GM18507 (cell line): Measurements from ENCODE around the gene MINDY1.

Experiments used
- DNase-seq: peaks from one replicate; pipeline ENCODE4 v3.0.0; 2011; ENCODE audit warnings: low read depth; ENCODE audit not compliant: insufficient read length; ENCODE audit errors: extremely low spot score
- FAIRE-seq: peaks from 2 replicates; lab custom pipeline; 2011; peaks lifted over from hg19 to GRCh38; lab: Jason Lieb, UNC

Gene MINDY1

DNA sequence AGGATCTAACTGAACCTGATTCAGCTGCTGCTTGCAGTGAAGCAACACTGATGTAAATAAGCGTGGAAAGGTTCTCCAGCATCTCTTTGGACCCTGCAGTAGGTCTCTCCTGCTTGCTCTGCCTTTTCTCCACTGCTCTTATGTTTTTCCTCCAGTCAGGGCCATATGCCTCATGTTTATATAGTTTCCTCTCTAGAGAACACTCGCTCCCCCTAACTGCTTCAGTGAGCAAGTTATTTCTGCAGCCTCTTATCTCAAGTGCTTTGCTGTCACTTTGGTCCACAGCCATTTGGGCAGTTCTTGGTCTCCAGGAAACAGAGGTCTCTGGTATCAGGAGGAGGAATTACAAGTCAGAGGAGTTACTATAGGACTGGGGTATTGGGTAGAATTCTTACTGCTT lies 6.8 kb upstream of the MINDY1 start:
- DNase-seq, result no peak
- no peak for FAIRE-seq

DNA sequence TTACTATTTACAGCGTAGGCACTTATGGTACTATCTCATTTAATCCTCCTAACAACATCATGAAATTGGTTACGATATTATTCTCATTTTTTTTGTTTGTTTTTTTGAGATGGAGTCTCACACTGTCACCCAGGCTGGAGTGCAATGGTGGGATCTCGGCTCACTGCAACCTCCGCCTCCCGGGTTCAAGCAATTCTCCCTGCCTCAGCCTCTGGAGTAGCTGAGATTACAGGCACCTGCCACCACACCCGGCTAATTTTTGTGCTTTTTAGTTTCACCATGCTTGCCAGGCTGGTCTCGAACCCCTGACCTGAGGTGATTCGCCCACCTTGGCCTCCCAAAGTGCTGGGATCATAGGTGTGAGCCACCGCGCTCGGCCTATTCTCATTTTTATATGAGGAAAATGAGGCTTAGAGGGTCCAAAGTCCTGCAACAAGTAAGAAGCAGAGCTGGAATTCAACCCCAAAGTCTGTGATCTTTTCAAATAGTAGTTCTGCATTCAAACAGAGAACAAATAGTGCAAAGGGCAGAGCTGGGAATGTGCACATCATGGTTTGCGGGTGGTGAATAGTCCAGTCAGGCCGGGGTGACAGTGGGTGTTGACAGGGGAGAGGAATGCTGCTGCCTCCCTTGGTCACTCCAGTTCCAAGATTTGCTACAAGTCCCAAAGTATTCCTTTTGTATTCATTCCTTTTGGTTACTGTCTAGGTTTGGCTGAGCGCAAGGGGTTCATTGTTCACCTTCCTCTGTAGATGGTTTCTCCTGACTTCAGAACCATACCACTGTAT lies 6.2 kb upstream of the MINDY1 start:
- FAIRE-seq (no peak), DNase-seq (no peak)

DNA sequence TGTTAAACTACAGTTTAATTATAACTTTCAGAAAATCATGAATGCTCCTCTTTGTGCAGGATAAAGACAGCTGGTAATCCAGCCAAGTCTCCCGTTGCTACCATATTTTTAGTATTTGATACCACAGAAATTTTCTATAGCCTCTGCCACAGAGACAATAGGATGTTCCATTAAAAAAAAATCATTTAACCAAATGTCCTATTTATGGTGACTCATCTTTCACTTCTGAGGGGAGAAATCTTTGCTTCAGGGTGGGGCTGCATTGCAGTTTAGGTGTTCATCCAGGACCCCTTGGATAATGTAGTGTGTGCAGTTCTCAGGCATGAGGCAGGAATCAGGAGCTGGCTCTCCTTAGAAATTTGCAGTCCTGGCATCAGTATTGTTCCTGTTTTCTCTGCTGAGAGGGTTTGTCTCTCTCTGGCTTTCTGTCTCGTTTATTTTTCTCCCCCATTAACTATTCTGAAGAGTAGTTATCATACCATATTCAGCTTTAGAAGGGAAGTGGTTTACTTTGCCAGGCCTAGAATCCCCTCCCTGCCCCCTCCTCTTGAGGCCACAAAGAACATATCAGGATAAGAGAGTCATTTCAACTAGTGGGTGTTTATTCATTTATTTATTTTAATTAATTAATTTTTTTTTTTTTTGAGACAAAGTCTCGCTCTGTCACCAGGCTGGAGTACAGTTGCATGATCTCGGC lies 4.6 kb upstream of the MINDY1 start:
- FAIRE-seq, result no peak
- no peak for DNase-seq

DNA sequence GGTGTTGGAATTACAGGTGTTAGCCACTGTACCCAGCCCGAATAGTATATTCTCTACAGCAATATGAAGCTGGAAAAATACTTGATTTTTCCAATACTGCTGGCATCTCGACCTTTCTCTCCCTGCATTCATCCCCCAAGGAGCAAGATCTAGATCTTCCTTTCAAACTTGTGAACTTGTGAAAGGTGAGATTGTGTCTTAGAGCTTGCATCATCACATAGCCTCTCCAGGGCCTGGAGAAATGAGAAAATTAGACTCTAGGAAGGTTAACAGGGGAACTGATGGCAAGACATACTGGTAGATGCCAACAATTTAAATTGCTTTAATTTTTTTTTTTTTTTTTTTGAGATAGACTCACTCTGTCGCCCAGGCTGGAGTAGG lies 3.6 kb upstream of the MINDY1 start:
- FAIRE-seq (no peak), DNase-seq (no peak)

DNA sequence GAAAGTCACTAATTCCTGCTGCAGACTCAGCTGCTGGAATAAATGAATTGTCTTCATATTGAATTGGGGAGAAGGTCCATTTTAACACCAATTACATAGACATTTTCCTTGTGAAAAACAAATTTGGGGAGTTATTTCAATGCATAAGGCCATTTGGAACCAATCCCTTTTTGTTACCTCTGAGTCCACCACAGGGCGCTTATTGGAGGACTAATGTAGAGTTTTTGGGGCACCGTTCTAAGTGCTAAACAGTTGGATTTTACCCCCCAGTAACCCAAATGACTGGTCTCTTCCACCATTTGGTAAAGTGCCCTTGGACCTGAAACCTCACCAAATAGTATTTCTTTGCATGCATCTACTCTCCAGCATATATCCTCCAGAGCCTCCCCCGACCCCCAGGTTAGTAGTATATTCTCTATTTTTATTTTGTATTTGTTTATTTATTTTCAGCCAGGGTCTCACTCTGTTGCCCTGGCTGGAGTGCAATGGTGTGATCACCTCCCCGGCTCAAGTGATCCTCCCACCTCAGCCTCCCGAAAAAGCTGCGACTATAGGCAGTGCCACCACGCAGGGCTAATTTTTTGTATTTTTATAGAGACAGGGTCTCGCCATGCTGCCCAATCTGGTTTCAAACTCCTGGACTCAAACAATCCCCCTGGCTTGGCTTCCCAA lies 3.1 kb upstream of the MINDY1 start:
- DNase-seq (no peak), FAIRE-seq (no peak)

DNA sequence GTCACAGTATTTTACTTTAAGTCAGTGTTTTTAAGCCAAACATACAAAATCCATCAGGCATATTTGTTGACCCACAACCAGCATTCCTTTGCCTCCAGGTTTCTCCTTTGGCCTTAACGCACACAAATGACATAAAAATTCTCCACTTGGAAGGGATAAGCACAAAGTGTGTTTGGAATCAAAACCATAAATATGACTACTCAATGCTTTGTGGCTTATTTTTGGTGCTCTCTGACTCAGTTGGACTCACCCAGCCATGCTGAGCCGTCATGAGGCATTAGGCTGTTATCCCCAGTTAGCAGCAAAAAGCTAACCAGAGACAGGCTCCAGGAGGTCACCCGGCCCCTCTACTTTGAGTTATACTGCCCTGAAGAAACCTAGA lies 2.5 kb upstream of the MINDY1 start:
- DNase-seq (no peak), FAIRE-seq (no peak)

DNA sequence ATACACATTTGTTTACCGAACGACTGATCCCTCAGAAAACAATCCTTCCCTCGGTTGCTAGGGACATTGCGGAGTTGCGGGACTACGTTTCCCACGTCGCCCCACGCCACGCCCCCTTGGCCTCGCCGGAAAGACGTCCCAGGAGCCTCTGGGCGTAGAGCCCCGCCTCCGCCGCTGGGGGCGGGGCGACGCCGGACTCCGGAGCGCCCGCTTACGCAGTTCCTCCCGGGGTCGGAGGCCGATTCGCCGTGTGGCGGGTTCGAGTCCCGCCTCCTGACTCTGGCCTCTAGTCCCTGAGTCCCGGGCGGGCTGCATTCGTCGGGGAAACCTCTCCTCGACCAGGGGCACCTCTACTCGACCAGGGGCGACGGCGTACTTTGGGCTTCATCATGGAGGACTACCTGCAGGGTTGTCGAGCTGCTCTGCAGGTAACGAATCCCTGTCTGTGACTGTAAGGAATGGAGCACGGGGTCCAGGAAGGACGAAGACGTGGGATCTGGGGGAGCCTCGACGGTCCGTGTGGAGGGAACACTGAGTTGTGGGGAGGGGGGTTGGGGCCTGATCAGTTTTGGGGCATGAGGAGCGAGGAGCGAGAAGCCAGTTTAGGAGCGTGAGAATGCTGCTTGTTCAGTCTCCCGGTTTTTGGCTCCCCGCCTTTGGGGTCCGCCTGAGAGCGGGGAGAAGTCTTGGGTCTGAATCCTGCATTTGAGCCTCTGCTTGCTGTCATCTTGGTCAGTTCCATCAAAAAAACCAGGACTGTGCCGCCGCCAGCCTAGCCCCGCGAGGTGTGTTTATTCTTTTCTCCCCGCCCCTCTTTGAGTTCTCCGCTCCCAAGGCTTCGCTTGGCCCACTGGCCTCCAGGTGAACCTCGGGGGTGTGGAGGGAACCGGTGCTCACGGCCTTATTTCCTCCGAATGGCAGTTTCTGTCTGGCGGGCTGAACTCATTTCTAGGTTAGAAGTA lies 1.8 kb upstream of the MINDY1 start, which contains the start of gene PRUNE1:
TSS of gene PRUNE1 (plus strand) at position 206 of the 962 bp plus-strand sequence. CDS start at position 390, 184 bp downstream.
- FAIRE-seq (peak; percentile 81), DNase-seq (peak; percentile 99)

DNA sequence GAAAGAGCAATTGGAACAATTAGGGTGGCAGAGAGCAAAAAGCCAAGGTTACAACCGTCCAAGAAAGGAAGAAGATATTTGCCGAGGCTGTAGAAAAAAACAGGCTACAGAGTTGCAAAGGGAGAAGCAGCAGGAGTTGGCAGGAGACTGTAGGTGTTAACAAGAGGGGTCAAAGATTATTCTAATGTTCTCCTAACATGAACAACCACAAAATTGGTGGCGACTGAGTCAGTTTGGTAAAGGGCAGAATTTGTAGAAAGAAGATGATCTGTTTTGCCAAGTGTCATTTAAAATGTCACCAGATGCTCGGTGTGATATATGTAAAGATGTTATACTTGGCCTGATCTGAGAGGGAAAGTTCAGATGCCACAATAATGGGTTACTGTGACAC lies 1.1 kb upstream of the MINDY1 start:
- FAIRE-seq, result no peak
- DNase-seq, result no peak

DNA sequence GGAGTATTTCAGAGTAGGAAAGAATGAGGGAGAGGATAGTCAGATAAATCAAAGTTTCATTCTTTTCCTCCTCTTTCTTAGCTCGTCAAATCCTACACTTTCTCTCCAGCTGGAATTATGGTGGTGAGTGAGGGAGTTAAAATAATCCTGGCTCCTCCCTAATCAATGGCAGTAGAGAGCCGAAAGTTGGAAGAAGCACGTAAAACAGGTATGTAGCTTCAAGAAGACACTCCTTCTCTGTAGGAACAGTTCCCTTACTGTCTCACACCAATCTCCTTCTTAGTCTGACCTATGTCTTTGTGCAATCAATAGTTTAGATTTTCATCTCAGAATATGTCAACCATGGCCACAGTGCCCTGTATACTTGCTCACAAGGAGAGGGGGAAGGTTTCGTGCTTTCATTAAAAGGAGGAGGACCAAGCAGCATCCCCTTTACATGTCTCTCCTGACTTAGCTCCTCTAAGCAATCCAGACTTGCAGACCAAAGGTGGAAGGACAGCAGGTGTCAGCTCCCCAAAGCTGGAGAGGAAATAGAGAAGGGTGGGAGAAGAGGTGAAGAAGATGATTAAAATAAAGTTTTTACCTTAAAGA lies 878 bp downstream of the MINDY1 start:
- DNase-seq, result no peak
- FAIRE-seq, result no peak

DNA sequence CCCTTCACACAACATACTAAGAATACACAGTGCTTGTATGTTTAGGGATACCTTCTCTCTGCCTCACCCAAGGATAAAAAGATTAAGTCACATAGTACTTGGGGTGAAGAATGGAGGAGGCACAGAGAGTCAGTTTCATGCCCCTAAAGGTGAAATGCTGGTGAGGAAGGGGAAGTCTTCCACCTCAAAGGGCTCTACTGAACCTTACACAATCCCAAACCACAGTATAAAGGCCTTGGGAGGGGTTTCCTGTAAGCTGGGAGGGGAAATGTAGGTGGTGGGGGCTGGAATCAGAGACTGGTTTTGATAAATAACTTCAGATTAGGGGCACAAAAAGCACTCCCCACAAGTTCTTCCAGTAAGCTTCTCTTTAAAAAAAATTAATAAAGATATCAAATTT lies 3.5 kb downstream of the MINDY1 start:
- FAIRE-seq (no peak), DNase-seq (no peak)

DNA sequence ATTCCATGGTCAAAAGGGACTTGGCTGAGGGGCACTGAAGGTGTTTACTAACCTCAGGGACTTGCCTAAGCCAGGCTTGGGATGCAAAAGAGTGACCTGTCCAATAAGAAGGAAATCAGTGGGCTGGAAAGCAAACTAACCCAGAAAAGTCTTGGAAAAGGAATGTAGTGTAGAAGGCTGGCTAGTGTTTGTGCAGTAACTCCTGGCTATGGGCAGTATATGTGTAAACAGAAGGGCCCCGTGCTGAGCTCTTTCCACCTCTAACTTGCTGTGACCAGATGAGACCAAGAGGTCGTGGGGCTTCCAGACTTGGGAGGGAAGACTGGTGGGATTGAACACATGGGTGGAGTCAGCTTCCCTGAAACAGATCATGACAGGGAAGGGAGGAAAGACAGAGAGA lies 4.1 kb downstream of the MINDY1 start:
- DNase-seq, result no peak

DNA sequence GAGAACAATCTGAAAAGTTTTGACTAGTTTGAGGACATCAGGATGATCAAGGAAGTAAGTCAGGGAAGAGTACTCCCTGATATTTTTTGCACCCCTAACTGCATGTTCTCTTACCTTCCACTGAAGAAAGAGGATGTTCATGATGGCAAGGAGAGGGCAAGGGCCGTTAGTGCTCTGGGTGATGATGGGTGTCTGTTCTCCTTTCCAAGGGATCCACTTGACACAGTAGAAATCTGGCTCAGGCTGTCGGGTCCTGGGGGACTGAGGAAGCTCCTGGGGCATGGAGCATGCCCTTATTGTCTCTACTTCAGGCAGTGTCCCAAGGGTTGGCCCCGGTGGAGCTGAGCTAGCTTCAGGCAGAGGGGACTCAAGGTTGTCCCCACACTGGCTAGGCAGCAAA lies 4.7 kb downstream of the MINDY1 start:
- no peak for FAIRE-seq

More for the DNA sequence above, 4.1 kb downstream of the MINDY1 start:
- FAIRE-seq, result no peak

DNA sequence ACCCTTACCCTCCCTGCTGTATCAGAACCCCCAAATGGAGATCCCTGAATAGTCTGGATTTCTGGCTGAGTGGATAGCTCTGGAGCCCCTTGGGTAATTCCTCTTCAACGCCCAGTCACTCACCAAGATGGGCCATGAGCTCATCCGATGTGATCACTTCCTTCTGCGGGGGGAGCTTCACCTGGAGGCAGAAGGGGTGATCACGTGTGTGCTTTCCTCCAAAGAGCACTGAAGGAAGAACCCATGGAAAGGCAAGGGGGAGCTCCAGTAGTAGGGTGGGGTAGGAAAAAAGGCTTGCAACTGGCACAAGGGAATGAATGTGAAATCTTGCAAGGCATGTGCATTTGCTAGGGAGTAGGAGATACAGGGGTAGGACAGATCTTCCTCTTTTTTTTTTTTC lies 5.1 kb downstream of the MINDY1 start:
- FAIRE-seq, result no peak

More for the DNA sequence above, 4.7 kb downstream of the MINDY1 start:
- DNase-seq, result no peak

DNA sequence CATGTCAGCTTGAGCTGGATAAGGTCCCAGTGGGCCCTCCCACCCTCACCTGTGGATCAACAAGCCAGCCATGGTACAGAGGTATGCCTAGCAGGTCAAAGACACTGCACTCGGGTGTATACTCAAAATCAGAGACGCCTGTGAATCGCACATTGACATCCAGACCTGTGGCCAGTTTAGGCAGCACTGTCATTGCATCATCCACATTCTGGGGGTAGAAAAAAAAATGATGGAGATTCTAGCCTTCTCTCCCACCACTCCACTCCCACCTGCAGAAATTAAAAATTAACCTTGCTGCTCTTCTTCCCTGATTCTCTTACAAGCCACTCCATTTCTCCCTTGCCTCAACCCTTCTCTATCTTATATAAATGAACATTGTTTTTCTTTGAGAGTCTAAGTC lies 6.3 kb downstream of the MINDY1 start:
- DNase-seq (no peak), FAIRE-seq (no peak)

More for the DNA sequence above, 5.1 kb downstream of the MINDY1 start:
- no peak for DNase-seq

DNA sequence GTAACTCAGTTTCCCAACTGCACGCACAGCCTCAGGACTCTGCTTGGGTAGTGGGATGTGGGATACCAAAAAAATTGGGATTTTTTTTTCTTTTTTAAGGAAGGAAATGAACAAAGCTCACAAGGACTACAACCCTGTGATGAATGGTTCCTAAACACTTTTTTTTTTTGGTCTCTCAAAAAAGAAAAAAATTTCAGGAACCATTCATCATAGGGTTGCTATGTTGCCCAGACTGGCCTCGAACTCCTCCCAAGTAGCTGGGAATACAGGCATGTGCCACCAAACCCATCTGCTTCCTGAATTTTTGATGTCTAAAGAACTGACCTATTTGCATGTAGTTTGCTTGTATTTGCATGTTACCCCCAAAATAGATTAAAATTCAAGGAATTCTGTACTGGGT lies 6.8 kb downstream of the MINDY1 start:
- DNase-seq (no peak), FAIRE-seq (no peak)

DNA sequence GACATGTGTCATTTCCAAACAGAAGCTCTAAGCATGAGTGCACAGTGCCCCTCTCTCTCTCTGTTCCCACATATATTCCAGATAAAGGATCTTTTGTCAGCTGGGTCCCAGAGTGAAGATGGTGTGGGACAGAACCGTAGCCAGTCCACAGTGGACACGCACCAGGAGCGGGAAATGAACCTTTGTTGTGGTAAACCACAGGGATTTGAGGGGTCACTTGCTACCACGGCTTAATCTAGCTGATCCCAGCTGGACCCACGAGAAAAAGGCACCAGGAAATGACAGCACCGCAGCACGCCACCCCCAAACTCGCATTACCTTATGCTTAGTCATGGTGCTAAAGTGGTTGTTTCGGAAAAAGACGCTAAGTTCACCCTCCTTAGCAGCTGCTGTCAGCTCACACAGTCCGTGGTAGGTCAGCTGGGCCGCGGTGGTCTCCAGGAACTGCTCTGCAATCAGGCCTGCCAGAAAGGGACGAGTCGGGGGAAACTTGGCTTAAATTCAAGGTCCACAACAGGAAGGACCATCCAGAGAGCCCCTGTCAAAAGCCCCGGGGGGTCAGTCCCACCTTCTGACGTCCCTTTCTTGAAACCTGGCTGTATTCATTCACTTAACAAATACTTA lies 7.5 kb downstream of the MINDY1 start:
- DNase-seq, result no peak
- no peak for FAIRE-seq

DNA sequence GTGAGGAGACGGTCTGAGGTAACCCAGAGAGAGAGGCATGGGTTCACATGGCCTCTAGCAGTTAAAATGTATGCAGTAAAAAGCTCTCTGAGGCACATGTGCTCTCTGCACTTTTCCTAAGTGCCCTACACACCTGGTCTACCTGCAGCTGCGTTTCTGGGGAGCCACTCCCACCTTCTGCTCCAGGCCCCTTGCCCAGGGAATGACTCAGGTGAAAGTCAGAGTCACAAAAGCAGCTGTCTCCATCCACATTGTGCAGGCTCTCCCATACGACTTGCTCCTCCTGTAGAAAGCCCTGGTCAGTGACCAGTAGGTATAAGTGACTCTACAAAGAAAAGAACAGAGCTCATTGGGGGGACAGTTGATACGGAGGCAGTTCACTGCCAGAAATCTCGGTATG lies 8.8 kb downstream of the MINDY1 start:
- FAIRE-seq, result no peak
- DNase-seq, result no peak

DNA sequence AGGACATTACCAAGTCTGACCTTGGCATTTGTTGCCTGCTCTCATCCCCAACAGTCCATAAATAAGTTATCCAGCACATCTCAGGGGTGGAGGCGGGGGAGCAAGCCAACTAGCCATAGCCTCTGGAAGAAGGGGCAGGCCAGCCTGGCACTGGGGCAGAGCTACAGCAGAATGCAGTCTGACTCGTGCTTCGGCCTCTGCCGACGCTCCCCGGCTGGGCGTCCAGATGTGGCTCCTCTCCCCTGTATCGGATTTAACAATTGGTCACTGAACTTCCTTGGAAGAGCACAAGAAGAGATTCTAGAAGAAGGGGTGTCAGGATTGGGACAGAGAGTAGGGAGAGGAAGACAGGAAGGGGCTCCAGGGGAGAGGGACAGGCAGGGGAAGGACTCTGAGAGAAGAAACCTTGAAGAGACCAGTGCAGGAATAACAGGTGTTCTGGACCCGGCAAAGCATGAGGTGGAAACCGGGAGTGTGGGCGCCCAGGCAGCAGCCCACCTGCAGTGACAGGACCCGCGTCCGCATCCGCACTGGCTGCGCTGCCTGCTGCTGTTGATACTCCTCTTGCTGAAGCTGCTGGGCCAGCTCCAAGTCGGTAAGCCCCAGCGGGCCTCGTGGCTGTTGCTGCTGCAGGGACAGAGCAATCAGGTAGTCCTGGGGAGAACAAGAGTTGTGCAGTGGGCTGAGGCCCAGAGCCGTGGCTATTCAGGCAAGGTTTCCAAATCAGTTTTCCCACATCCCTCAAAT lies 9.4 kb downstream of the MINDY1 start:
- FAIRE-seq (no peak), DNase-seq (no peak)
